ENCODE data around the gene CERK.
A peak's percentile ranks its signal among the peaks of the same experiment; 100 is the strongest.

- TF ChIP-seq POLR2A (IDR thresholded peaks at IDR 0.05) (no peak), POLR2AphosphoS5 (IDR thresholded peaks at IDR 0.05) (peak in 1 of 3 donors; percentile 23), CTCF (IDR thresholded peaks at IDR 0.05 in 8 of 11, conservative IDR thresholded peaks at IDR 0.05 in 3 of 11) (no peak)
Measured at GRCh38 chr22:46731246-46732040, 6.6 kb downstream of the CERK start.

Data from spleen (tissue), 7 donors.